Omental fat pad (tissue), 4 donors: Measurements from ENCODE around the gene MCOLN2. TPM values are rescaled to one million over a fixed set of nuclear protein-coding genes. Genes with fewer than 3 reads are reported as not detected.
A peak's percentile ranks its signal among the peaks of the same experiment; 100 is the strongest.

Source experiments
- ATAC-seq: fragments of 150-250 bp; one replicate; pipeline ENCODE4 v1.9.1; 2016; ENCODE audit warnings: mild to moderate bottlenecking, moderate library complexity; ENCODE audit not compliant: low FRiP score
- DNase-seq: peaks from one replicate; pipeline ENCODE4 v3.0.0-alpha.2; 2019; ENCODE audit warnings: low spot score
- total RNA-seq, 4 donors: library from RNA; depleted of rRNA; stranded (reverse); fragments of >200 nt; gene quantifications; one replicate each; pipeline ENCODE4 v1.1.0, GENCODE V29; 2016
- TF ChIP-seq, protein P1 (sequence below), 3 donors: fragments of 450-650 bp; IDR thresholded peaks; one replicate each; pipeline ENCODE4 v1.5.1; 2016 to 2017; ENCODE audit warnings: antibody characterized with exemption in 3 of 3, mild to moderate bottlenecking in 3 of 3, moderate library complexity in 2 of 3

MCOLN2 gene
- 1 to 10 TPM; 1.1 to 9.9 (median 2.7) TPM for total RNA-seq

DNA sequence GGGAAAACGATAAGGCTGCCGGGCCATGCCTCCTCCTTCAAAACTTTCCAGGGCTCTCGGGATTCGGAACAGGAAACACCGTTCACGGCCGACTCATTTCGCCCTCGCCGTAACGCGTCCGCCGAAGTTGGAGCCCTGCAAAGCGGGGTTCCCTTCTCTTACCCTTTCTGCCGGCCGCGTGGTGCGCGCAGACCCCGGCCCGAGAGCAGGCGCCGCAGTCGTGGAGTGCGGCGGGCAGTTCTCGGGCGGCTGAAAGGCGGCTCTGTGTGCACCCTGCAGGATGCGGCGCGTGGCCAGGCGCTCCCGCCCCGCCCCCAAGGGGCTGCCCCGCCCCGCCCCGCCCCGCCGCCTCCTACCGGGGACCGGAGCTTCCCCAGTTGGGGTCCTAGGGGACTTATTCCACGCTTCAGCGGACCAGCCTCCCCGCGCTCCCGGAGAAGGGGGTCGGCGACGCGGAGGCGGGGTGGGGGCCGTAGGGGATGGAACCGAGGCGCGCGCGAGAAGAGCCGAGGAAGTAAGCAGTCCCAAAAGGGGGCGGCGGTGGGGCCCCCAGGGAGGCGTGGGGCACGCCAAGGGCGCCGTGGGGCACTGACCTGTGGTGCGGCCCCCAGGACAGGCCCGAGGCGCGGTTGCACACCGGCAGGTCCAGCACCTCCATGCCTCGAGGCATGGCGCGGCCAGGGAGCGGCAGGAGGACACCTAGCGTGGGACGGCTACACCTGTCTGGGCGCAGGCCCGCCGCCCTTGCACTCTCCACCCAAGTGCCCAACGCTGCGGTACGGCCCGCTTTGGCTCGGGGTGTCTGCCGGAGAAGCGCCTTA is at the start of gene MCOLN2:
Gene MCOLN2, minus strand, starts transcription at position 268 of the 821 bp plus-strand sequence. Its CDS starts 241 bp downstream, at position 27.
- DNase-seq = no peak
- TF ChIP-seq, protein P1, sequence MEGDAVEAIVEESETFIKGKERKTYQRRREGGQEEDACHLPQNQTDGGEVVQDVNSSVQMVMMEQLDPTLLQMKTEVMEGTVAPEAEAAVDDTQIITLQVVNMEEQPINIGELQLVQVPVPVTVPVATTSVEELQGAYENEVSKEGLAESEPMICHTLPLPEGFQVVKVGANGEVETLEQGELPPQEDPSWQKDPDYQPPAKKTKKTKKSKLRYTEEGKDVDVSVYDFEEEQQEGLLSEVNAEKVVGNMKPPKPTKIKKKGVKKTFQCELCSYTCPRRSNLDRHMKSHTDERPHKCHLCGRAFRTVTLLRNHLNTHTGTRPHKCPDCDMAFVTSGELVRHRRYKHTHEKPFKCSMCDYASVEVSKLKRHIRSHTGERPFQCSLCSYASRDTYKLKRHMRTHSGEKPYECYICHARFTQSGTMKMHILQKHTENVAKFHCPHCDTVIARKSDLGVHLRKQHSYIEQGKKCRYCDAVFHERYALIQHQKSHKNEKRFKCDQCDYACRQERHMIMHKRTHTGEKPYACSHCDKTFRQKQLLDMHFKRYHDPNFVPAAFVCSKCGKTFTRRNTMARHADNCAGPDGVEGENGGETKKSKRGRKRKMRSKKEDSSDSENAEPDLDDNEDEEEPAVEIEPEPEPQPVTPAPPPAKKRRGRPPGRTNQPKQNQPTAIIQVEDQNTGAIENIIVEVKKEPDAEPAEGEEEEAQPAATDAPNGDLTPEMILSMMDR (IDR thresholded peaks at IDR 0.05) = no peak
- ATAC-seq = peak; percentile 67

DNA sequence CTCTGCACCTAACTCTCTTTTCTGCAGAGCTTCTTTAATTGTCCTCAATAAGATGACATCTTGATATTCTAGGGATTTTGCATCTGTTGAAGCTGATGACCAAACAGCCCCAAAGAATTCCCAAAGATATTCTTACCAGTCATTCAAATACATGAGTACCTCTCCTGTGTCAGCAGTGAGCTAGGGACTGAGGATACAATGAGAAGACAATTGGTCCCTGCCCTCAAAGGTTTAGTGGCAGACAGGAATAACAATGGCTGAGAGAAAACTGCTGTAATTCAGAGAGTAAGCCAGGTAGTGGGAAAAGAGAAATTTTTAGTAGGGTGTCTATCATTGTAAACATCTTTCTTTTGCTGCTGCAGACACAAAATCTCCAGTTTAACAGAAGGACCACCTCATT is 45.5 kb upstream of the MCOLN2 start:
- ATAC-seq = no peak
- DNase-seq = no peak
- TF ChIP-seq, protein P1 (IDR thresholded peaks at IDR 0.05) = no peak

DNA sequence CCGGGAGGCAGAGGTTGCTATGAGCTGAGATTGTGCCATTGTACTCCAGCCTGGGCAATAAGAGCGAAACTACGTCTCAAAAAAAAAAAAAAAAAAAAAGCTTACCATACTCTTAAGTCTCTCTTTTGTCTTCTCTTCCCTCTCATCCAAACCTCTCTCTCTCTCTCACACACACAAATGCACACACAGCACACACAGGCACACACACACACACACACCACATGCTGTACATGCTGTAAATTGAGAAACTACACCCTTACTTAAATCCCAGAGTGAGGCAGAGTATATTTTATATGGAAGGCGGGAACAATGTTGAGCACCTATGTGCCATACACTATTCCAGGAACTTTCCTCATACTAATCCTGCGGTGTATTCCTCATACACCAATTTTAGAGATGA is 44.9 kb upstream of the MCOLN2 start:
- DNase-seq (no peak), ATAC-seq (no peak)
- TF ChIP-seq, protein P1 (IDR thresholded peaks at IDR 0.05) = no peak

GRCh38 chr1:85033221-85033620 is 36.3 kb upstream of the MCOLN2 start:
- DNase-seq = no peak
- no peak for ATAC-seq
- TF ChIP-seq, protein P1 (IDR thresholded peaks at IDR 0.05) = no peak

GRCh38 chr1:85030536-85030935 is 33.6 kb upstream of the MCOLN2 start:
- DNase-seq = no peak
- no peak for ATAC-seq
- TF ChIP-seq, protein P1 (IDR thresholded peaks at IDR 0.05) = no peak

DNA sequence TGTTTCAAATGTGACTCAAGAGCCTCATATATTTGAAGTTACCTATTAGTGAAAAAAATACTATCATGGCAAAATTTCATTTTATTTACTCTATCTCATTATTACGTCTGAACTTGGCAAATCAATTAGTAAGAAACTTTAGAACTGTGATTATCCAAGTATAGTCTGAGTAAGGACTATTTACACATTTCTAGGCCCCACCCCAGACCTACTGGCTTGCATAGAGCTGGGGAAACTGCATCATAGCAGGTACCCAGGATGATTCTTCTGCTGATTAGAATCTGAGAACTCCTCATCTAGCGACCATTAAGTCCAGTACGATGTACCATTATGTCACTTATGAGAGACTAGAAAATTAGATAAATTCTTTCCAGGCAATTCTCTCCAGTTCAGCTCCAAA is 31.2 kb upstream of the MCOLN2 start:
- DNase-seq (no peak), ATAC-seq (no peak)
- TF ChIP-seq, protein P1 (IDR thresholded peaks at IDR 0.05) = no peak
